Psoas muscle (tissue), 8 donors: ENCODE measurements around the gene FHAD1. TPM values are rescaled to one million over a fixed set of nuclear protein-coding genes. Genes with fewer than 3 reads are reported as not detected.

Experiments used
- ATAC-seq, 4 donors: fragments of 200-7000 bp; cut with Tn5 transposase; one replicate each; pipeline ENCODE4 v1.9.1; 2020; ENCODE audit warnings: moderate library complexity in 3 of 4, mild to moderate bottlenecking in 2 of 4
- DNase-seq, 2 donors: peaks; one replicate each; pipeline ENCODE4 v3.0.0-alpha.2; 2020
- H3K27ac ChIP-seq: fragments of 200-600 bp; one replicate; pipeline ENCODE4 v1.8.0; 2022
- H3K27me3 ChIP-seq, 3 donors: fragments of 200-600 bp in 1 of 3; one replicate each; pipeline versions ENCODE4 v1.6.1 to v1.8.0; 2013 to 2022; ENCODE audit warnings: low read length in 2 of 3, mild to moderate bottlenecking in 2 of 3, moderate library complexity in 1 of 3; ENCODE audit not compliant: insufficient read depth in 3 of 3
- H3K36me3 ChIP-seq, 2 donors: fragments of 200-600 bp in 1 of 2; one replicate each; pipeline versions ENCODE4 v1.6.1 to v1.8.0; 2013 to 2022; ENCODE audit warnings: low read depth in 1 of 2, mild to moderate bottlenecking in 1 of 2, moderate library complexity in 1 of 2; ENCODE audit not compliant: insufficient read depth in 1 of 2
- H3K4me1 ChIP-seq: fragments of 200-600 bp; one replicate; pipeline ENCODE4 v1.8.0; 2022
- H3K4me3 ChIP-seq: fragments of 200-600 bp; one replicate; pipeline ENCODE4 v1.8.0; 2022; ENCODE audit warnings: mild to moderate bottlenecking
- H3K9me3 ChIP-seq: fragments of 200-600 bp; one replicate; pipeline ENCODE4 v1.8.0; 2022
- WGBS, 3 donors: extraction: QIAGEN DNeasy Blood & Tissue Kit; methylation state at CpG; one replicate each; pipeline versions ENCODE4 v1.1.6 to v1.1.7; 2013; 5-methylcytosine and 5-hydroxymethylcytosine counted together
- intact Hi-C, 2 donors: fragments of 100-400 bp; cut with DNase I; formaldehyde crosslinking; loops; one replicate each; pipeline versions ENCODE4 v1.11.0 to v1.14.2; 2022
- polyA plus RNA-seq, 3 donors: library from polyadenylated mRNA; stranded (reverse); fragments of 200-250 nt; gene quantifications; one replicate each; pipeline ENCODE4 v1.2.3, GENCODE V29; 2013
- total RNA-seq, 4 donors: library from RNA; stranded (reverse); fragmentation: NEBNext Ultra II Directional in 2 of 4; extraction: Animal tissue kit (Norgen Biotek cat#: 25700) in 2 of 4; gene quantifications; one replicate each; pipeline versions ENCODE4 v1.2.1 to v1.2.4, GENCODE V29; 2021 to 2023
- TF ChIP-seq, protein P1 (sequence below): fragments of 200-600 bp; IDR thresholded peaks from one replicate; pipeline ENCODE4 v1.8.0; 2022; ENCODE audit warnings: antibody characterized with exemption
- donor health status: healthy with polysubstance abuse.
- donor health status: DM: no; HTN: no; CAD: no; lungs with moderate emphysema.
- donor health status: Bipolar disorder and iron deficiency.
- donor health status: healthy.
- donor health status: DM: yes; HTN: yes; CAD: no.
- donor health status: DM: no; HTN: no; CAD: no.
- donor health status: DM: no; HTN: no; CAD: no.
- donor health status: DM: yes; HTN: yes; CAD: no.

FHAD1 gene
- total and polyA plus RNA-seq, 7 donors: 0.03 to 0.24 (median 0.06) TPM; not detected in 4

DNA sequence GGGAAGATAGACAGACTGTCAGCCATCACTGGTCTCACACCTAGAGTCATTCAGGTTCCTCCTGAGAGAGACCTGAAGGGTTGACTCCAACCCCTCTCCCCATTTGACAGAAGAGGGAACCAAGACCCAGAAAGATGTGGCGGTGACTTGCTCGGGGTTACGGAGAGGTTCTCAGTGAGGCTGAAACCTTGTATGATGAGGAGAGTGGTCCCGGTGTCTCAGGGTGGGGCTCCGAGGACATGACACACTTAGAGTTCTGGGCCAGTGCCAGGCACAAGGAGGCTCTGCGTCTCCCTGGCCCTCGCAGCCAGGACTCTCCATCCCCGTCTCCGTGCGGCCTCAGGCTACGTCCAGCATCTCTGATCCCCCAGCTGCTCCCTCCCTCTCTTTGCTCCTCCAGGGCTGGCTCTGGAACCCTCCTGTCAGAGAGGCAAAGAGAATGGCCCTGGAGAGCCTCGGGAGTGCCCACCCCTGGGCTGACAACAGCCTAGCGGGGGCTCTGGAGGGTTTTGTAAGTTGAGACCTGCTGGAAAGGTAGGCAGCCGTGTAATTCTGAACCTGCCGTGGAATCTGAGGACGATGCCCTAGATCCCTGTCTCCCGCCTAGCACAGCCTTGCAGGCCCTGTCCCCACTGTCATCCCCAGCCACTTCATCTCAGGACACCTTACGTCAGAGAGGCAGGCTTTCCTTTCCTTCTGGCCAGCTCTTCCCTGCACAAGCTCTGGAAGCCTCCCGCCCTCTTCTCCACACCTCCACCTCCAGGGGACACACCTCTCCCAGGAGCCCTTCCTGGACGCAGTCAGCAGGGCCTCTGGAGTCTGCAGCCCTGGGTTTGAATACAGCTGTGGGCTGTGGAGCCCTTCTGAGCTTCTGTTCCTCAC, 166.8 kb downstream of the FHAD1 start:
- Histone ChIP-seq H3K4me1 (no peaks in the 10 kb centered on the region), H3K4me3 (no peak overlapping the region), H3K27me3 (peaks cover 0 to 32% (median 9%) of the 10 kb centered on the region in 3 donors), H3K36me3 (no peaks in the 10 kb centered on the region), H3K27ac (no peak overlapping the region), H3K9me3 (no peaks in the 10 kb centered on the region)
- ATAC-seq (no peak), DNase-seq (no peak)
- intact Hi-C loops: no loop called here
- TF ChIP-seq, protein P1, sequence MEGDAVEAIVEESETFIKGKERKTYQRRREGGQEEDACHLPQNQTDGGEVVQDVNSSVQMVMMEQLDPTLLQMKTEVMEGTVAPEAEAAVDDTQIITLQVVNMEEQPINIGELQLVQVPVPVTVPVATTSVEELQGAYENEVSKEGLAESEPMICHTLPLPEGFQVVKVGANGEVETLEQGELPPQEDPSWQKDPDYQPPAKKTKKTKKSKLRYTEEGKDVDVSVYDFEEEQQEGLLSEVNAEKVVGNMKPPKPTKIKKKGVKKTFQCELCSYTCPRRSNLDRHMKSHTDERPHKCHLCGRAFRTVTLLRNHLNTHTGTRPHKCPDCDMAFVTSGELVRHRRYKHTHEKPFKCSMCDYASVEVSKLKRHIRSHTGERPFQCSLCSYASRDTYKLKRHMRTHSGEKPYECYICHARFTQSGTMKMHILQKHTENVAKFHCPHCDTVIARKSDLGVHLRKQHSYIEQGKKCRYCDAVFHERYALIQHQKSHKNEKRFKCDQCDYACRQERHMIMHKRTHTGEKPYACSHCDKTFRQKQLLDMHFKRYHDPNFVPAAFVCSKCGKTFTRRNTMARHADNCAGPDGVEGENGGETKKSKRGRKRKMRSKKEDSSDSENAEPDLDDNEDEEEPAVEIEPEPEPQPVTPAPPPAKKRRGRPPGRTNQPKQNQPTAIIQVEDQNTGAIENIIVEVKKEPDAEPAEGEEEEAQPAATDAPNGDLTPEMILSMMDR: no peak
- WGBS, 3 donors: 89 to 94% (median 90%) methylated on average over 19 to 20 of the region's 20 CpGs

DNA sequence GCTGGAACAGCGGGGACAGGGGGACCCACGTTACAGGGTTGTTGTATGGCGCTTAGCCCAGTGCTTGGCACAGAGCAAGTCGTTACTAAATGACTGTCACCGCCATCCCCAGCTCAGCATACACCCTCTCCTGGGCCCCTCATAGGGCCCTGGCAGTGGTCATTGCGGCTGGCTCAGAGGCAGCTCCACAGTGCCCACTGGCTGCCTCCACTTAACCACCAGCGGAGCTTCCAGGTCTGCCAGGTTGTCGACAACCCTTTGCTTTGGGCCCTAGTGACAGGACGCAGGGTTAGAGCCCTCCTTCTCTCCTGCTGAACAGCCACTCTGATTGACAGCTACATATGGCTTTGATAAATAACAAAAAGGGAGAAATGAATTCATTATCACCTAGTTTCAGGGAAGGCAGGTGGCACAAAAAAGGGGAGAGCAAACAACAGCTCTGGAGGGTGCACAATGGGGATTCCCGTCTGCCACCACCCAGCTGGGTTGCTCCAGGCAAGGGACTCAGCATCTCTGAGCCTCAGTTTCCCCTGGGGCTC, 167.5 kb downstream of the FHAD1 start:
- no peak for DNase-seq
- peaks cover 0 to 29% (median 9%) of the 10 kb centered on the region in 3 donors for H3K27me3 ChIP-seq
- no peaks in the 10 kb centered on the region for H3K4me1 ChIP-seq
- no peaks in the 10 kb centered on the region for H3K9me3 ChIP-seq
- TF ChIP-seq, protein P1: no peak
- H3K36me3 ChIP-seq: no peaks in the 10 kb centered on the region
- WGBS, 3 donors: 87 to 95% (median 92%) methylated on average over 10 of the region's 10 CpGs
- H3K27ac ChIP-seq: no peak overlapping the region
- H3K4me3 ChIP-seq: no peak overlapping the region
- intact Hi-C loops: no loop called here
- no peak for ATAC-seq

DNA sequence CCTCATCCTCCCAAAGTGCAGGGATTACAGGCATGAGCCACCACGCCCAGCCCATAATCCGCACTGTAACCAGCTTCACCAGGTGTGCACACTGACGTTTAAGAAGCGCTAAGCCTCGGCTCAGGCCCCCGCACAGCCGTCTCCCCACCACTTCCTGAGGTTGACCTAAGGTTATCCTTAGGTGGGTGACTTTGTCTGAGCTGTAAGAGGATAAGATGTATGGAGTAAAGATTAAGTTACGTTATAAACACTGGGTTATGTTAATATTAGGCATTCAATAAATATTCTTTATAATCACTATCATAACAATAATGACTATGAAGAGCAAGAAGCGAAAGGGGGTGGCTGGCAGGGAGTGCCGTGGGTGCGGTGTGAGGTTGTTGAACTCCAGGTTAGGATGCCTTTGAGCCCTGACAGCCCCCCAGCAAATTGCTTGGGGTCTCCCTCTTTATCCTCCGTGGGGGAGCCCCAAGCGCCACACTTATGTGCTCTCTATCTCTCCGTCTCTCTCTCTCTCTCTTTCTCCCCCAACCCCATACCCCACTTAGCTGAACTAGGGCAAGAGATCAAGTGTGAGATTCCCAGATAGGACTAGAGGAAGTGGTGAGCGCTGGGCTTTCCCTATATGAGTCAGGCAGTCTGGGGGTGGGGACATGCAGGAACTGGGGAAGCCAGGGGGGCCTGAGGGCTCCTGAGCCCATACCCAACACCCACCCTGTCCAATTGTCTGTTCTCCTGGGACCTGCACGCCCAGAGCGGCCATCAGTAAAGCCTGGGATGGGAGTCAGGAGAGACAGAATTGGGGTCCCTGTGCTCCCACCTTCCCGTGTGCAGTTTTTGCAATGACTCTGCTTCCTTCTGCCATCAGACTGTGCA, 170.3 kb downstream of the FHAD1 start:
- Histone ChIP-seq H3K9me3 (no peaks in the 10 kb centered on the region), H3K4me1 (no peaks in the 10 kb centered on the region), H3K27ac (peak overlapping the region; percentile 16), H3K36me3 (no peaks in the 10 kb centered on the region), H3K4me3 (no peak overlapping the region), H3K27me3 (peaks cover 0 to 3% (median 2%) of the 10 kb centered on the region in 3 donors)
- peak in 2 of 4 donors; percentile 21 to 48 for ATAC-seq
- WGBS, 3 donors: 75 to 78% (median 77%) methylated on average over 18 of the region's 18 CpGs
- TF ChIP-seq, protein P1: no peak
- intact Hi-C loops: no loop called here
- no peak for DNase-seq

DNA sequence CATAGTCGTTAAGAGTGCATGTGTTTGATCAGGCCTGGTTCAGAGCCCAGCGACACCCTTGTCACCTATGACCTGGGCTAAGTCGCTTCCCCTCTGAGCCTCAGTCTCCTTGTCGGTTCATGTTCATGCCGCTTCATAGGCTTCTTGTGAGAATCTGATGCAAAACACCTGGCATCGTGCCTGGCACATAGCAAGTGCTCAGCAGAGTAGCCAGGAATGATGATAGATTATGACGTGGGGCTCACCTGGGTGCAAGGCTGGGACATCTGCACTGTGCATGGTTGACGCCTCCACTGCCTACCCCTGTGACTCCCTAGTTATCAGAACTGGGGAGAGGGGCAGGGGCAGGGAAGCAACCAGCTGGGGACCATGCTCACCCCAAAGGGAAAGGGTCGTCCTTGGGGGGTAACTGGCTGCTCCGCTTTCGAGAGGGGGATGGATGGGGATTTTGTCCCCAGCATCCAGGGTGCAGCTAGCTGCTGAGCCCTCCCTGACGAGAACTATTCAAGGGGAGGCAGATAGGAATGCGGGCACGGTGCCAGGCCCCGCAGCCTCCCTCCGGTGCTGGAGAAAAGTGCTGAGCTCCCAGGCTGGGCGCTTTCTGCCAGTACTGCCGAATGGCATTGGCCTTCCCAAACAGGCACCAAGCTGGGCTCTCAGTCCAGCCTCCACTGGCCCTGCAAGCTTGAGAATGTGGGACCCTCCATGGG, 171.9 kb downstream of the FHAD1 start:
- ATAC-seq (no peak), DNase-seq (no peak)
- no peak overlapping the region for H3K4me3 ChIP-seq
- H3K4me1 ChIP-seq: no peaks in the 10 kb centered on the region
- WGBS, 3 donors: 78 to 81% (median 80%) methylated on average over 18 of the region's 18 CpGs
- H3K9me3 ChIP-seq: no peaks in the 10 kb centered on the region
- intact Hi-C loops: no loop called here
- no peaks in the 10 kb centered on the region for H3K36me3 ChIP-seq
- H3K27ac ChIP-seq: no peak overlapping the region
- peaks cover 0 to 3% (median 0%) of the 10 kb centered on the region in 3 donors for H3K27me3 ChIP-seq
- TF ChIP-seq, protein P1: no peak
